Testis (tissue), 3 donors: ENCODE measurements around the gene WFIKKN1. TPM values are rescaled to one million over a fixed set of nuclear protein-coding genes. Genes with fewer than 3 reads are reported as not detected.
A peak's percentile ranks its signal among the peaks of the same experiment; 100 is the strongest.

ENCODE experiments used
- DNase-seq: peaks from one replicate; pipeline ENCODE4 v3.0.0-alpha.2; 2019
- H3K27ac ChIP-seq, 2 donors: fragments of 200-600 bp; sonication (generic); one replicate each; pipeline ENCODE4 v1.5.1; 2019
- H3K27me3 ChIP-seq: fragments of 200-600 bp; sonication (generic); one replicate; pipeline ENCODE4 v1.5.1; 2019
- H3K36me3 ChIP-seq: fragments of 200-600 bp; sonication (generic); one replicate; pipeline ENCODE4 v1.5.1; 2017; ENCODE audit warnings: low read depth; ENCODE audit errors: missing control alignments
- H3K4me1 ChIP-seq: fragments of 200-600 bp; sonication (generic); one replicate; pipeline ENCODE4 v1.5.1; 2019
- H3K4me3 ChIP-seq, 2 donors: fragments of 200-600 bp; sonication (generic); one replicate each; pipeline ENCODE4 v1.5.1; 2017 to 2019
- H3K9me3 ChIP-seq: fragments of 200-600 bp; sonication (generic); one replicate; pipeline ENCODE4 v1.5.1; 2017
- CTCF ChIP-seq, 3 experiments: fragments of 450-650 bp in 2 of 3; fragments of 200-600 bp in 1 of 3; sonication (generic) in 1 of 3; IDR thresholded peaks; one replicate each; pipeline ENCODE4 v1.5.1; 2016 to 2019; ENCODE audit warnings: antibody characterized with exemption in 3 of 3, mild to moderate bottlenecking in 2 of 3, moderate library complexity in 1 of 3
- POLR2A ChIP-seq: fragments of 450-650 bp; IDR thresholded peaks from one replicate; pipeline ENCODE4 v1.6.1; 2017; ENCODE audit warnings: antibody characterized with exemption, mild to moderate bottlenecking, moderate library complexity
- WGBS, 2 donors: methylation state at CpG; one replicate each; pipeline ENCODE4 v1.1.5; 2018; 5-methylcytosine and 5-hydroxymethylcytosine counted together
- intact Hi-C: fragments of 100-400 bp; cut with DNase I; formaldehyde crosslinking; loops from one replicate; pipeline ENCODE4 v1.15.1; 2023; ENCODE audit warnings: low total_unique reads
- polyA plus RNA-seq: library from polyadenylated mRNA; stranded (reverse); fragments of 350-450 nt; fragmentation: Illumina TruSeq; extraction: RNeasy Lipid Tissue Mini Kit (QIAGEN cat#74804); gene quantifications from one replicate; pipeline ENCODE4 v1.2.3, GENCODE V29; 2014; ENCODE audit warnings: low read depth, low replicate concordance; ENCODE audit not compliant: insufficient read depth
- total RNA-seq, 2 donors: library from RNA; depleted of rRNA; stranded (reverse); fragments of >200 nt; gene quantifications; one replicate each; pipeline ENCODE4 v1.2.3, GENCODE V29; 2016

The WFIKKN1 gene
- total and polyA plus RNA-seq, 3 donors from 2014 or later: 1.1 to 10.5 (median 3.5) TPM

GRCh38 chr16:583815-584591 is 46.8 kb upstream of the WFIKKN1 start:
- H3K36me3 ChIP-seq: no peaks in the 10 kb centered on the region
- H3K4me3 ChIP-seq: no peak overlapping the region
- intact Hi-C loops: loop anchor here (10.0 kb wide), 2 partner anchors 51 to 81 kb away; partner anchors contain the start of genes METTL26, RHOT2 and WFIKKN1
- 72 to 80% methylated on average over 4 to 31 of the region's 38 CpGs for WGBS, 2 donors
- H3K27me3 ChIP-seq: no peaks in the 10 kb centered on the region
- H3K4me1 ChIP-seq: peaks cover 13% of the 10 kb centered on the region
- no peak for DNase-seq
- no peak for TF ChIP-seq POLR2A
- no peak for TF ChIP-seq CTCF (IDR thresholded peaks at IDR 0.05)
- no peaks in the 10 kb centered on the region for H3K9me3 ChIP-seq
- H3K27ac ChIP-seq: no peak overlapping the region

DNA sequence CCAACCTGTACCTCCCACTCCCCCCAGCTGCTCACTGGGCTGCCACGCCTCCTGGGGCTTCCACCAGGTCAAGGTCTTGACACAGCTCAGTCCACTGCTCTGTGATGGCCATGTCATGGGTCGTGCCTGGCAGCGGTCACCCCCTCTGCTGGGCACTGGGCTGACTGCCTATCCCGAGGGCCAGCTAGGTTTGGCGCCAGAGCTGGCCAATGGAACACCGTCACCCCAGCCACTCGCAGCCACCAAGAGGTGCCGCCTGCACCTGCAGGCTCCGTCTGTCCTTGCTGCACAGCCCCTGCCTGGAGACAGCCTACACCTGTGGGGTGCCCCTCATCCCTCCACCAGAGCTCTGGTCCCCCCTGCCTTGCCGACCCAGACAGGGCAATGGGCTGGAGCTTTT is 45.4 kb upstream of the WFIKKN1 start:
- no peak overlapping the region for H3K4me3 ChIP-seq
- intact Hi-C loops: loop anchor here (10.0 kb wide), 2 partner anchors 49 to 79 kb away; partner anchors contain the start of genes METTL26, RHOT2 and WFIKKN1
- no peaks in the 10 kb centered on the region for H3K27me3 ChIP-seq
- no peak overlapping the region for H3K27ac ChIP-seq
- H3K9me3 ChIP-seq: no peaks in the 10 kb centered on the region
- DNase-seq: no peak
- no peaks in the 10 kb centered on the region for H3K36me3 ChIP-seq
- H3K4me1 ChIP-seq: peaks cover 13% of the 10 kb centered on the region
- WGBS, 2 donors: 36 to 43% methylated on average over 9 of the region's 10 CpGs
- TF ChIP-seq CTCF (IDR thresholded peaks at IDR 0.05) (no peak), POLR2A (no peak)

DNA sequence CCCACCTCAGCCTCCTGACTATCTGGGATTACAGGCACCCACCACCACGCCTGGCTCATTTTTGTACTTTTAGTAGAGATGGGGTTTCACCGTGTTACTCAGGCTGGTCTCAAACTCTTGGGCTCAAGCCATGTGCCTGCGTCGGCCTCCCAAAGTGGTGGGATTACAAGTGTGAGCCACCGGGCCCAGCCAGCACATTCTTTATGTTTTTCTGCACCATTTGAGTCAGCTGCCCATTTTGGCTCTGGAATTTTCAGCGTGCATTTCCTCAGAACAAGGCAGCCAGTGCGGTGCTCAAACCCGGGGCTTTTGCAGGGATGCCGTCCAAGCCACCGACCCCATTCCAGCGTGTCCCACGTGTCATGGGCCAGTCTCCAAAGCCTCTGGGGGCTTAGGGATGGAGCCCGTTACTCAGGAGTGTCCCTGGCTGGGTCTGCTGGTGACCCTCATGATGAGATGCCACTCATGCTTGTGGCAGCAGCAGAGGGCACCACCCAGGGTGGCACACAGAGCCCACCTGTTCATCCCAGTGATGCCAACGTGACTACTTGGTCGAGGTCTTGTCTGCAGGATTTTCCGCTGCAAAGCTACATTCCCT is 44.6 kb upstream of the WFIKKN1 start:
- WGBS, 2 donors: 46 to 58% methylated on average over 8 to 16 of the region's 16 CpGs
- intact Hi-C loops: loop anchor here (10.0 kb wide), 2 partner anchors 49 to 79 kb away; partner anchors contain the start of genes METTL26, RHOT2 and WFIKKN1
- TF ChIP-seq POLR2A (no peak), CTCF (IDR thresholded peaks at IDR 0.05) (no peak)
- peaks cover 19% of the 10 kb centered on the region for H3K4me1 ChIP-seq
- no peak for DNase-seq
- H3K27ac ChIP-seq: no peak overlapping the region
- no peaks in the 10 kb centered on the region for H3K9me3 ChIP-seq
- no peaks in the 10 kb centered on the region for H3K36me3 ChIP-seq
- no peaks in the 10 kb centered on the region for H3K27me3 ChIP-seq
- H3K4me3 ChIP-seq: no peak overlapping the region

DNA sequence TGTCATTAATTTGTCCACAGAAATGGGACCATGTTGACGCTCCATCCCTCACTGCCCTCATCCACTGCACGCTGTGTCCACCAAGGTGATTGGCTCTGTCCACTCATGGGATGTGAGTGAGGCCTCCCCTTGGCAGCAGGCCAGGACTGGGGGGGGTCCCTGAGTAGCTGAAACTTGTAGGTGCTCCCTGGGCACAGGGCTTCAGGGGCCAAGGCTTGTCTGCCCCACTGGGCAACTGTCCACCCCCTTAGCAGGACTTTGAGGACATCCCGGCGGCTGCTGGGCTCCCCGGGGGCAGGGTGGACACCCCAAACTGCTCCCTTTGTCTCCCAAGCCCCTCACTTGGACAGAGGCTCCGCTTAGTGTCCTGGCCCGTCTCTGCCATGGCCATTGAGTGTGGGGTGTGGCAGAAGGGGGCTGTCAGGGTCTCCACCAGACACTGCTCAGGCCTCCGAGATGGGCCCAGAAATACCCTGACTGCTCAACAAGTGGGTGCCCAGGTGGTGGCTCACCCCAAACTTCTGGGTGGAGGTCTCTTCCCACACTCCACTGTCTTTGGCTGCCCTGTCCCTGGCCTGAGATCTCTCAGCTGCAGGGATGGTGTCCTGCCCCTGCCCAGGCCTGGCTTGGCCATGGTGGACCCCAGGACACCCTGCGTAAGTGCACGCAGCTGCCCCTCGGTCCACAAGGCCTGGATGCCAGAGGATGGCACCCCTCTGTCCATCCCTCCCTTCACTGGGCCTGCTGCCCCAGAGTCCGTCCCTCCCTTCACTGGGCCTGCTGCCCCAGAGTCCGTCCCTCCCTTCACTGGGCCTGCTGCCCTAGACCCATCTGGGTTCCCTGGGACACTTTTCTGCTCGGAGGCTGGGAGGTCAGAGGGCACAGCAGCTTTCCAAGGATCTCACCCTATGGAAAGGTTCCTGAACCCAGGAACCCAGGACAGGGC is 43.9 kb upstream of the WFIKKN1 start:
- H3K4me3 ChIP-seq: no peak overlapping the region
- H3K36me3 ChIP-seq: no peaks in the 10 kb centered on the region
- H3K4me1 ChIP-seq: peaks cover 22% of the 10 kb centered on the region
- no peak for DNase-seq
- no peaks in the 10 kb centered on the region for H3K9me3 ChIP-seq
- intact Hi-C loops: loop anchor here (10.0 kb wide), 2 partner anchors 48 to 78 kb away; partner anchors contain the start of genes METTL26, RHOT2 and WFIKKN1
- H3K27me3 ChIP-seq: no peaks in the 10 kb centered on the region
- 60 to 68% methylated on average over 9 to 11 of the region's 14 CpGs for WGBS, 2 donors
- TF ChIP-seq CTCF (IDR thresholded peaks at IDR 0.05): no peak
- TF ChIP-seq POLR2A: no peak
- H3K27ac ChIP-seq: peak overlapping the region in 1 of 2 donors; percentile 8
